Neural progenitor cell (in vitro differentiated cells): ENCODE measurements around the gene ZFAND3. TPM values are rescaled to one million over a fixed set of nuclear protein-coding genes. Genes with fewer than 3 reads are reported as not detected.

Experiments
- DNase-seq: peaks from one replicate; pipeline ENCODE4 v3.0.0-alpha.2; 2016; ENCODE audit warnings: low spot score
- H2AFZ ChIP-seq: fragments of 200-600 bp; sonication (generic); replicated peaks from 2 replicates; pipeline ENCODE4 v1.6.1; 2016; ENCODE audit warnings: antibody characterized with exemption
- H3F3A ChIP-seq: fragments of 200-600 bp; sonication (generic); 2 replicates; pipeline ENCODE4 v1.6.1; 2016; ENCODE audit warnings: antibody characterized with exemption, low read depth
- H3K27ac ChIP-seq: fragments of 200-600 bp; sonication (generic); 2 replicates; pipeline ENCODE4 v1.5.1; 2016; ENCODE audit warnings: mild to moderate bottlenecking
- H3K27me3 ChIP-seq: fragments of 200-600 bp; sonication (generic); 2 replicates; pipeline ENCODE4 v1.6.1; 2016; ENCODE audit warnings: mild to moderate bottlenecking, moderate library complexity
- H3K36me3 ChIP-seq: fragments of 200-600 bp; sonication (generic); 2 replicates; pipeline ENCODE4 v1.5.1; 2016
- H3K4me1 ChIP-seq: fragments of 200-600 bp; sonication (generic); 2 replicates; pipeline ENCODE4 v1.6.1; 2016; ENCODE audit warnings: mixed run types
- H3K4me2 ChIP-seq: fragments of 200-600 bp; sonication (generic); 2 replicates; pipeline ENCODE4 v1.6.1; 2016
- H3K4me3 ChIP-seq: fragments of 200-600 bp; sonication (generic); 2 replicates; pipeline ENCODE4 v1.5.1; 2016
- H3K79me2 ChIP-seq: fragments of 200-600 bp; sonication (generic); 2 replicates; pipeline ENCODE4 v1.6.1; 2016; ENCODE audit warnings: low read depth
- H3K9ac ChIP-seq: fragments of 200-600 bp; sonication (generic); 2 replicates; pipeline ENCODE4 v1.6.1; 2016
- H3K9me3 ChIP-seq: fragments of 200-600 bp; sonication (generic); 2 replicates; pipeline ENCODE4 v1.5.1; 2016; ENCODE audit warnings: low read depth
- H4K20me1 ChIP-seq: fragments of 200-600 bp; sonication (generic); 2 replicates; pipeline ENCODE4 v1.6.1; 2016; ENCODE audit warnings: low read depth
- H3K27ac Mint-ChIP-seq: 3 replicates; pipeline ENCODE4 v1.8.0; 2021; ENCODE audit warnings: mixed read lengths
- H3K27me3 Mint-ChIP-seq: 2 replicates; pipeline ENCODE4 v1.8.0; 2022; ENCODE audit warnings: low read depth, mild to moderate bottlenecking, inconsistent platforms, moderate library complexity, mixed read lengths; ENCODE audit not compliant: insufficient read depth
- H3K36me3 Mint-ChIP-seq: 3 replicates; pipeline ENCODE4 v1.8.0; 2021; ENCODE audit warnings: mixed read lengths
- H3K4me1 Mint-ChIP-seq: 3 replicates; pipeline ENCODE4 v1.8.0; 2021; ENCODE audit warnings: mixed read lengths
- H3K4me3 Mint-ChIP-seq: 3 replicates; pipeline ENCODE4 v1.8.0; 2021; ENCODE audit warnings: mild to moderate bottlenecking, moderate library complexity, mixed read lengths
- H3K9me3 Mint-ChIP-seq: 3 replicates; pipeline ENCODE4 v1.8.0; 2020; ENCODE audit warnings: mixed read lengths
- CTCF ChIP-seq: fragments of 200-600 bp; sonication (generic); IDR thresholded peaks from 2 replicates; pipeline ENCODE4 v1.5.1; 2017; ENCODE audit warnings: antibody characterized with exemption, mild to moderate bottlenecking
- EZH2 ChIP-seq: fragments of 200-600 bp; sonication (generic); IDR thresholded peaks from 2 replicates; pipeline ENCODE4 v1.6.1; 2017; ENCODE audit warnings: antibody characterized with exemption, mild to moderate bottlenecking, moderate library complexity
- EZH2phosphoT487 ChIP-seq: fragments of 200-600 bp; sonication (generic); IDR thresholded peaks from 2 replicates; pipeline ENCODE4 v1.6.1; 2017; ENCODE audit warnings: antibody characterized with exemption
- total RNA-seq: library from RNA; depleted of rRNA; stranded (reverse); fragments of >200 nt; gene quantifications from 2 replicates; pipeline ENCODE4 v1.2.3, GENCODE V29; 2015; ENCODE audit warnings: low replicate concordance

The ZFAND3 gene
- total RNA-seq, 1 donor from 2014 or later = 24.3 TPM

- no peak overlapping the region for H2AFZ ChIP-seq
- H3K4me3 ChIP-seq = no peak overlapping the region
- Mint-ChIP-seq H3K36me3 (no peaks in the 10 kb centered on the region), H3K4me3 (no peak overlapping the region), H3K9me3 (no peaks in the 10 kb centered on the region), H3K27me3 (no peaks in the 10 kb centered on the region), H3K4me1 (peaks cover 35% of the 10 kb centered on the region), H3K27ac (no peak overlapping the region)
- peaks cover 88% of the 10 kb centered on the region for H4K20me1 ChIP-seq
- no peak overlapping the region for H3K4me2 ChIP-seq
- DNase-seq = no peak
- H3K27me3 ChIP-seq = no peaks in the 10 kb centered on the region
- peaks cover 99% of the 10 kb centered on the region for H3K79me2 ChIP-seq
- no peaks in the 10 kb centered on the region for H3F3A ChIP-seq
- no peaks in the 10 kb centered on the region for H3K36me3 ChIP-seq
- peaks cover 28% of the 10 kb centered on the region for H3K4me1 ChIP-seq
- no peak overlapping the region for H3K9ac ChIP-seq
- H3K9me3 ChIP-seq = no peaks in the 10 kb centered on the region
- TF ChIP-seq EZH2phosphoT487 = no peak
- no peak for TF ChIP-seq EZH2
- TF ChIP-seq CTCF = no peak
- no peak overlapping the region for H3K27ac ChIP-seq
Measured at GRCh38 chr6:37983720-37984501, 164.4 kb downstream of the ZFAND3 start.

GRCh38 chr6:37984578-37984977 is 165.1 kb downstream of the ZFAND3 start:
- H2AFZ ChIP-seq = no peak overlapping the region

GRCh38 chr6:37985355-37985754 is 165.8 kb downstream of the ZFAND3 start:
- H2AFZ ChIP-seq = no peak overlapping the region
- H3K4me2 ChIP-seq = no peak overlapping the region
- peaks cover 97% of the 10 kb centered on the region for H3K79me2 ChIP-seq
- H3K9ac ChIP-seq = no peak overlapping the region
- no peak for DNase-seq
- no peaks in the 10 kb centered on the region for H3K9me3 Mint-ChIP-seq
- H3K4me1 ChIP-seq = peaks cover 23% of the 10 kb centered on the region
- H3K27ac Mint-ChIP-seq = no peak overlapping the region
- H3F3A ChIP-seq = peaks cover 6% of the 10 kb centered on the region
- H3K9me3 ChIP-seq = no peaks in the 10 kb centered on the region
- no peak for TF ChIP-seq CTCF
- TF ChIP-seq EZH2 = no peak
- no peak for TF ChIP-seq EZH2phosphoT487
- H3K27me3 Mint-ChIP-seq = no peaks in the 10 kb centered on the region
- no peak overlapping the region for H3K4me3 ChIP-seq
- H3K36me3 Mint-ChIP-seq = no peaks in the 10 kb centered on the region
- no peaks in the 10 kb centered on the region for H3K36me3 ChIP-seq
- H4K20me1 ChIP-seq = peaks cover 89% of the 10 kb centered on the region
- no peak overlapping the region for H3K4me3 Mint-ChIP-seq
- peaks cover 40% of the 10 kb centered on the region for H3K4me1 Mint-ChIP-seq
- H3K27ac ChIP-seq = no peak overlapping the region
- H3K27me3 ChIP-seq = no peaks in the 10 kb centered on the region

More at GRCh38 chr6:37984578-37984977, 165.1 kb downstream of the ZFAND3 start:
- H4K20me1 ChIP-seq = peaks cover 89% of the 10 kb centered on the region
- TF ChIP-seq EZH2phosphoT487 (no peak), EZH2 (no peak), CTCF (no peak)
- Mint-ChIP-seq H3K27me3 (no peaks in the 10 kb centered on the region), H3K4me1 (peaks cover 37% of the 10 kb centered on the region), H3K36me3 (no peaks in the 10 kb centered on the region), H3K9me3 (no peaks in the 10 kb centered on the region), H3K27ac (no peak overlapping the region), H3K4me3 (no peak overlapping the region)
- H3K4me3 ChIP-seq = no peak overlapping the region
- H3K9me3 ChIP-seq = no peaks in the 10 kb centered on the region
- H3K27me3 ChIP-seq = no peaks in the 10 kb centered on the region
- H3K79me2 ChIP-seq = peaks cover 97% of the 10 kb centered on the region
- H3K36me3 ChIP-seq = no peaks in the 10 kb centered on the region
- DNase-seq = no peak
- no peaks in the 10 kb centered on the region for H3F3A ChIP-seq
- H3K4me1 ChIP-seq = peaks cover 23% of the 10 kb centered on the region
- H3K27ac ChIP-seq = no peak overlapping the region
- no peak overlapping the region for H3K4me2 ChIP-seq
- no peak overlapping the region for H3K9ac ChIP-seq
